Fibroblast of lung (primary cell): ENCODE results near the gene CDC16.

Source experiments
- EZH2 ChIP-seq: IDR thresholded peaks from 2 replicates; pipeline ENCODE4 v1.5.1; 2012; ENCODE audit warnings: low read length, control low read depth, mild to moderate bottlenecking; ENCODE audit errors: missing control alignments
- TF ChIP-seq, protein P1 (sequence below), 2 donors: IDR thresholded peaks in 1 of 2; conservative IDR thresholded peaks in 1 of 2; 1 replicate in 1 of 2; 2 replicates in 1 of 2; pipeline ENCODE4 v1.5.1; 2011 to 2012; ENCODE audit warnings: low read length in 2 of 2, control low read depth in 1 of 2, inconsistent platforms in 1 of 2, low read depth in 1 of 2, mild to moderate bottlenecking in 1 of 2

DNA sequence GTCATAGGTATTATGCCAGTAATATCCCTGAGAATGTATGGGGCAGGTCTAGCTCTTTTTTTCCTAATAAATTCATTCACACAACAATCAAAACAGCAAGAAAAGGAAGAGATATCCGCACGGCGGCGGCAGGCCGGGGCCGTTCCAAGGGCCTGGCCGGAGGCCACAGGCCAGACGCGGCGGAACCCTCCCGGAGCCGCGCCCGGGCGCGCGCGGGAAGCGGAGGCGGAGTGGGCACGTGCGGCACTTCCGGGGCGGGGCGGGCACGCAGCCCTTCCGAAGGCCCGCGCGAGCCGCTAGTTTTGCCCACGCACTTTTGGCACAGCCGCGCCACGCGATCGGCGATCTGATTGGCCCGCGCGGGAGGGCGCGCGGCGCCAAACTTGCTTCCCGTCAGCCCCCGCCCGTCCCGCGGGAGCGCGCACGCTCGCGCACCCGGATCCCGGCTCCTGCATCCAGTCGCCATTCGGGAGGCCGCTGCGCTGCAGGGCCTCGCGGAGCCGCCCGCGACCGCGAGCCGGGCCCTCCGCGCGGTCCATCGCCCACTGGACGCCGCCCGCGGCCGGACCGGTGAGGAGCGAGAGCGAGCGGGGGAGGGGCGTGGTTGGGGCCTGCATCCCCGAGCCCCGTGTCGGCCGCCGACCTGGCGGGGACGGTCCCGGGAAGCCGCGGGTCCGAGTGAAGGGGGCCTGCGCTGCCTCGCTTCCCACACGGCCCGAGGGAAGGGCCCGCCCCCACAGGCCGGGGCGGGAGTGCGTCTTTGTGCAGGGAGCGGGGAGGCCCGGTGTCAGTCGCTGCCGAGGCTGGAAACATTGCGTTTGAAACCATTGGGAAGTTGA is 79.6 kb downstream of the CDC16 start, which contains the start of gene CHAMP1:
- no peak for TF ChIP-seq EZH2
- TF ChIP-seq, protein P1, sequence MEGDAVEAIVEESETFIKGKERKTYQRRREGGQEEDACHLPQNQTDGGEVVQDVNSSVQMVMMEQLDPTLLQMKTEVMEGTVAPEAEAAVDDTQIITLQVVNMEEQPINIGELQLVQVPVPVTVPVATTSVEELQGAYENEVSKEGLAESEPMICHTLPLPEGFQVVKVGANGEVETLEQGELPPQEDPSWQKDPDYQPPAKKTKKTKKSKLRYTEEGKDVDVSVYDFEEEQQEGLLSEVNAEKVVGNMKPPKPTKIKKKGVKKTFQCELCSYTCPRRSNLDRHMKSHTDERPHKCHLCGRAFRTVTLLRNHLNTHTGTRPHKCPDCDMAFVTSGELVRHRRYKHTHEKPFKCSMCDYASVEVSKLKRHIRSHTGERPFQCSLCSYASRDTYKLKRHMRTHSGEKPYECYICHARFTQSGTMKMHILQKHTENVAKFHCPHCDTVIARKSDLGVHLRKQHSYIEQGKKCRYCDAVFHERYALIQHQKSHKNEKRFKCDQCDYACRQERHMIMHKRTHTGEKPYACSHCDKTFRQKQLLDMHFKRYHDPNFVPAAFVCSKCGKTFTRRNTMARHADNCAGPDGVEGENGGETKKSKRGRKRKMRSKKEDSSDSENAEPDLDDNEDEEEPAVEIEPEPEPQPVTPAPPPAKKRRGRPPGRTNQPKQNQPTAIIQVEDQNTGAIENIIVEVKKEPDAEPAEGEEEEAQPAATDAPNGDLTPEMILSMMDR (conservative IDR thresholded peaks at IDR 0.05 in 1 of 2, IDR thresholded peaks at IDR 0.05 in 1 of 2; ENCODE audit: low read depth in 1 of 2, low read length in 2 of 2), result no peak
